NCI-H1930 (cell line): ENCODE results near the gene AKAP14.
"Not testable (repeated sequence)": the region's sequence is repeated elsewhere in the genome, so short reads cannot be mapped to it uniquely, and the experiment has no call there.

Source experiments
- DNase-seq, 2 experiments: peaks; one replicate each; lab custom pipeline; 2025; lab: John Stamatoyannopoulos, UW

Gene AKAP14

GRCh38 chrX:119922391-119922790 lies 26.7 kb downstream of the AKAP14 start:
- not testable (repeated sequence) for DNase-seq

- DNase-seq = no peak
These were observed 39.7 kb downstream of the AKAP14 start for GRCh38 chrX:119935215-119935874.

- DNase-seq = no peak
These were observed 45.6 kb downstream of the AKAP14 start for GRCh38 chrX:119941336-119941735.

- DNase-seq = no peak
These were observed 46.6 kb downstream of the AKAP14 start for GRCh38 chrX:119942173-119942819.

- DNase-seq = no peak
These were observed 47.1 kb downstream of the AKAP14 start for GRCh38 chrX:119942831-119943184.

DNA sequence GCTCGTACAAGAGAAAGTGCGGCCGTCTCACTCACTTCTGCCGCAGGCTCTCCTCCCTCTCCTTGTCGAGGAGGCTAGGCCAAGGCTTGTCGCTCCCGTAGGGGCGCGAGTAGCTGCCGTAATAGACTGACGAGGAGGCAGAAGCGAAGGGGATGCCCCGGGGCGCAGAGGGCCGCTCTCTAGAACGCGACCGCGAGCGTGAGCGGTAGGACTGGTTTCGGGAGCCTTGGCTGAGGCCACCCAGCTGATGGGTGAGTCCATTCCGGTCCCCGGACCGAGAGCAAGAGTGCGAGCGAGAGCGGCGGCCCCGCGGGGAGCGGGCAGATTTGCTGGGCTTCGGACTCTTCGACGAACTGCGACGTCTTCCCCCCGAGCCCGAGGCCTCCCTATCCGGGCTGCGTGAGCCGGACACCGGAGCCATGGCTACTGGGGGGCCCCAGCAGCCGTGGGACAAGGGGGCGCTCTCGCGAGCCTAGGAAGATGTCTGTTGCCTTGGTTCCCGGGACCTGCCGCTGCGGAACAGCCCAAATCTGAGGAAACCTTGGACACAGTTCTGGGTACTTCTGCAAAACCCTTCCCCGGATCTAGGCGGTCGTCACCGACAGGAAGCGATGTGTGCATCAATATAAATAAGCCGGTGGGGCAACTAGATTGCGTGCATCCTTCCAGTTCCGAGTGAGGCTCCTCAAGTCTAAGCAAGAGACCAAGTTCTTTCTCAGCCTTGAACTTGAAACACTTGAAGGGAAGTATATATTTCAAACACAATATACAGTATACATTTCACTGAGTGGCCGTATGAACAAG lies 47.7 kb downstream of the AKAP14 start, which contains the start of gene NKAP:
Gene NKAP, minus strand, starts transcription at position 567 of the 804 bp plus-strand sequence. Its CDS starts 146 bp downstream, at position 421.
- DNase-seq = peak; percentile 82 to 83

GRCh38 chrX:119945481-119945880 lies 49.8 kb downstream of the AKAP14 start:
- no peak for DNase-seq

- no peak for DNase-seq
These were observed 52.7 kb downstream of the AKAP14 start for GRCh38 chrX:119948381-119948780.

GRCh38 chrX:119954374-119954773 lies 58.7 kb downstream of the AKAP14 start:
- no peak for DNase-seq

GRCh38 chrX:119955807-119956570 lies 60.3 kb downstream of the AKAP14 start:
- DNase-seq = not testable (repeated sequence)

DNA sequence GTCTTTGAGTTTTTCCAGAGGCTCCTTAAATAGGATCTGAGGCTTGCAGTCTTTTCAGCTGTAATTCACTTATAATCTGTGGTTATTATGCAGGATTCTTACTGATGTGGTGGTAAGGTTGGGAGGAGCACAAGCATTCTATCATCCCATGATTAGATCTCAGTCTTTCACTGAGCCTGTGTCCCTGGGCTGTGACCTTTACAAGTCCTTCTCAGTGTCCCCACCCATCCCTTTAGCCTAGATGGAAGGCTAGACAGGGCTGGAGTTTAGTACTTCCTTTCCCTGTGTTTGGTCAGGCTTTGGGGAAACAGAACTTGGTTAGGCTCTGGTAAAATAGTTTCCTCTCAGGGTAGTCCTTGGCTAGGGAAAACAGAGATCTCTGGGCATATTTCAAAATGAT lies 64.9 kb downstream of the AKAP14 start:
- DNase-seq = no peak

- DNase-seq = not testable (repeated sequence)
These were observed 71.1 kb downstream of the AKAP14 start for GRCh38 chrX:119966837-119967236.
